ENCODE data around the gene KIAA1671. TPM values are rescaled to one million over a fixed set of nuclear protein-coding genes. Genes with fewer than 3 reads are reported as not detected.

KIAA1671 gene
- total and polyA plus RNA-seq, 2 of the 13 experiments (the other 11 are each of a cell fraction or from before 2014, with no cell fraction given): 13.5 to 13.6 TPM

GRCh38 chr22:25120093-25120561 is 167.6 kb downstream of the KIAA1671 start (continued):
- TF ChIP-seq NR0B2 (CRISPR knock-in tag; IDR thresholded peaks at IDR 0.05) (no peak), GATAD2A (CRISPR knock-in tag; IDR thresholded peaks at IDR 0.05) (peak; percentile 36; the same call in 1 of the 2 replicates), PBX2 (CRISPR knock-in tag; IDR thresholded peaks at IDR 0.05) (no peak), ZNF7 (CRISPR knock-in tag; IDR thresholded peaks at IDR 0.05) (no peak), NFE2L1 (CRISPR knock-in tag; IDR thresholded peaks at IDR 0.05; ENCODE audit: borderline replicate concordance) (no peak), SRSF4 (IDR thresholded peaks at IDR 0.05; ENCODE audit: low read depth, low read length, poor library complexity, severe bottlenecking) (no peak), ZNF224 (CRISPR knock-in tag; IDR thresholded peaks at IDR 0.05) (no peak), TERF1 (CRISPR knock-in tag; IDR thresholded peaks at IDR 0.05) (no peak), BCLAF1 (IDR thresholded peaks at IDR 0.05) (no peak), ZNF891 (CRISPR knock-in tag; IDR thresholded peaks at IDR 0.05) (peak; percentile 31; the same call in 1 of the 2 replicates), GFI1 (CRISPR knock-in tag; IDR thresholded peaks at IDR 0.05; ENCODE audit: borderline replicate concordance) (no peak), ZNF775 (CRISPR knock-in tag; IDR thresholded peaks at IDR 0.05; ENCODE audit: borderline replicate concordance) (no peak), ZNF615 (CRISPR knock-in tag; IDR thresholded peaks at IDR 0.05; ENCODE audit: borderline replicate concordance) (no peak), PRDM10 (CRISPR knock-in tag; IDR thresholded peaks at IDR 0.05; ENCODE audit: low read depth) (no peak), CBFB (CRISPR knock-in tag; IDR thresholded peaks at IDR 0.05) (no peak), ZFP1 (CRISPR knock-in tag; IDR thresholded peaks at IDR 0.05) (no peak), MXD3 (CRISPR knock-in tag; IDR thresholded peaks at IDR 0.05) (no peak), MXD1 (CRISPR knock-in tag; IDR thresholded peaks at IDR 0.05) (no peak), GTF2F1 (IDR thresholded peaks at IDR 0.05; ENCODE audit: low read length) (no peak), HOXD1 (CRISPR knock-in tag; IDR thresholded peaks at IDR 0.05) (no peak)
